CD4-positive, alpha-beta T cell (primary cell): ENCODE data around the gene CELA3B. TPM values are rescaled to one million over a fixed set of nuclear protein-coding genes. Genes with fewer than 3 reads are reported as not detected.
"Not testable (repeated sequence)": the region's sequence is repeated elsewhere in the genome, so short reads cannot be mapped to it uniquely, and the experiment has no call there.

Source experiments
- ATAC-seq: fragments of 200-7000 bp; cut with Tn5 transposase; one replicate; pipeline ENCODE4 v1.10.0; 2022; ENCODE audit warnings: mild to moderate bottlenecking; ENCODE audit not compliant: poor library complexity
- CTCF ChIA-PET: fragments of 350-600 bp; sonication (Branson Sonifier 250); formaldehyde crosslinking; loops from one replicate; lab custom pipeline; 2021; ENCODE audit warnings: antibody characterized with exemption, inconsistent platforms; lab: Charles Lee
- POLR2A ChIA-PET: fragments of 350-600 bp; sonication (Branson Sonifier 250); formaldehyde crosslinking; loops from one replicate; lab custom pipeline; 2021; ENCODE audit warnings: antibody characterized with exemption, inconsistent platforms; lab: Charles Lee
- DNase-seq, 14 experiments: peaks; one replicate each; pipeline ENCODE4 v3.0.0-alpha.2; 2013 to 2020; ENCODE audit warnings: mixed read lengths in 2 of 14
- H3K27ac ChIP-seq, 2 donors: one replicate each; pipeline versions ENCODE4 v1.5.1 to v1.7.0; 2013; ENCODE audit warnings: low read length in 2 of 2, low read depth in 1 of 2, mild to moderate bottlenecking in 1 of 2
- H3K27me3 ChIP-seq, 2 experiments: 1 replicate in 1 of 2; 2 replicates in 1 of 2; pipeline versions ENCODE4 v1.6.1 to v1.7.0; 2013; ENCODE audit warnings: low read length in 2 of 2, control low read depth in 1 of 2, mild to moderate bottlenecking in 1 of 2, moderate library complexity in 1 of 2; ENCODE audit not compliant: insufficient read depth in 2 of 2, control insufficient read depth in 1 of 2
- H3K36me3 ChIP-seq: one replicate; pipeline ENCODE4 v1.6.1; 2013; ENCODE audit warnings: low read length, control low read depth; ENCODE audit not compliant: insufficient read depth
- H3K4me1 ChIP-seq: one replicate; pipeline ENCODE4 v1.6.1; 2013; ENCODE audit warnings: low read length, control low read depth; ENCODE audit not compliant: insufficient read depth
- H3K4me3 ChIP-seq: one replicate; pipeline ENCODE4 v1.5.1; 2013; ENCODE audit warnings: mild to moderate bottlenecking, low read length, moderate library complexity
- H3K9me3 ChIP-seq, 2 experiments: 1 replicate in 1 of 2; 2 replicates in 1 of 2; pipeline versions ENCODE4 v1.6.1 to v1.7.0; 2013; ENCODE audit warnings: low read length in 2 of 2, mild to moderate bottlenecking in 2 of 2, control low read depth in 1 of 2, moderate library complexity in 1 of 2; ENCODE audit not compliant: control insufficient read depth in 1 of 2, insufficient read depth in 1 of 2
- H3K27ac Mint-ChIP-seq: one replicate; pipeline ENCODE4 v1.8.0; 2020; ENCODE audit warnings: mixed read lengths
- H3K27me3 Mint-ChIP-seq: one replicate; pipeline ENCODE4 v1.8.0; 2021; ENCODE audit warnings: mixed read lengths
- H3K36me3 Mint-ChIP-seq: one replicate; pipeline ENCODE4 v1.8.0; 2021; ENCODE audit warnings: low read depth, mixed read lengths
- H3K4me1 Mint-ChIP-seq: one replicate; pipeline ENCODE4 v1.8.0; 2021; ENCODE audit warnings: low read depth, mixed read lengths
- H3K4me3 Mint-ChIP-seq: one replicate; pipeline ENCODE4 v1.8.0; 2020; ENCODE audit warnings: mild to moderate bottlenecking, mixed read lengths
- H3K9me3 Mint-ChIP-seq: one replicate; pipeline ENCODE4 v1.8.0; 2020; ENCODE audit warnings: mixed read lengths
- intact Hi-C, 2 experiments: fragments of 100-400 bp; cut with DNase I in 1 of 2; cut with micrococcal nuclease in 1 of 2; formaldehyde crosslinking; loops; one replicate each; pipeline versions ENCODE4 v1.15.1 to v1.9.0; 2023 to 2025; cut with DNase I, micrococcal nuclease
- total RNA-seq, 174 experiments: library from RNA in 2 of 174; stranded (reverse) in 2 of 174; gene quantifications; one replicate each; pipeline ENCODE4 v1.2.3 and lab custom pipeline; 2021 to 2026
- TF ChIP-seq, protein P1 (sequence below): fragments of 200-600 bp; IDR thresholded peaks from one replicate; pipeline ENCODE4 v1.8.0; 2022; ENCODE audit warnings: antibody characterized with exemption, mild to moderate bottlenecking

CELA3B gene
- total RNA-seq, 2 experiments from 2014 or later = not detected

GRCh38 chr1:21996663-21996970, 19.8 kb downstream of the CELA3B start:
- H3K27me3 Mint-ChIP-seq, H3K9me3 ChIP-seq, ATAC-seq, intact Hi-C loops, H3K4me1 ChIP-seq, H3K36me3 Mint-ChIP-seq, H3K27ac Mint-ChIP-seq, H3K4me1 Mint-ChIP-seq, DNase-seq, H3K27ac ChIP-seq, POLR2A ChIA-PET, H3K36me3 ChIP-seq, H3K4me3 Mint-ChIP-seq, H3K4me3 ChIP-seq, CTCF ChIA-PET, H3K27me3 ChIP-seq, H3K9me3 Mint-ChIP-seq: not testable (repeated sequence)

DNA sequence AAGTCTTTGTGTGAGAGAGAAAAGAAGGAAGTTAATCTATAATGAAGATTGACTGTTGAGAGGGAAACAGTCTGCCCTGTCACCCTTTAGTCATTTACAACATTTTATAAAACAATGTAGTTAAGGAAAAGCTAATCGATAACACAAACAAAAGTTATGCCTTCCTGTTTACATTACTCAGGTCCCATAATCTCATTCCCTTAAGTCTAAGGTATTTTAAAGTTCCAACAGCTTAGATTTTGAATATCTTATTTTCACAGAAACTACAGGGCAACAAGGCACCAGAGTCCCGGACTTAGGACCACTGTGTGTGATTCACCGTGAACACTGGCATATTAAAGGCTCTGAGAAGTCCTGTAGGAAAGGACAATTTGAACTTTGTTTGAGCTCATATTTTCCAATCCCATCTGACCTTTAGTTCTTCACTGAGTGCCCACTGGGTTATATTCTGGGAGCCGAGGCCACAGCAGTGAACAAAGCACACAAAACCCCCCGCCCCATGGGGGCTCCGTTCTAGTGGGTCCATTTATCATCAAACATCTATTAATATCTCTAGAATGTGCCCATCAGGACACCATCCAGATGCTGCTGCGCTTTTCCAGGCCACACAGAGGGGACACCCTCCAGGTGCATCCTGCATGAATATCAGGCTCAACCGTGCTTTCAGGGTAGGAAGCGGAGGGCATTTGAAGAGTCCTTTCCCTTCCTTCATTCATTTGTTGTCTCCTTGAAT, 21.2 kb downstream of the CELA3B start:
- H3K27me3 ChIP-seq, H3K4me1 ChIP-seq, H3K4me1 Mint-ChIP-seq, DNase-seq, H3K4me3 Mint-ChIP-seq, H3K36me3 Mint-ChIP-seq, H3K9me3 Mint-ChIP-seq, H3K9me3 ChIP-seq, H3K27ac ChIP-seq, H3K27ac Mint-ChIP-seq, intact Hi-C loops, H3K27me3 Mint-ChIP-seq, H3K36me3 ChIP-seq, H3K4me3 ChIP-seq, CTCF ChIA-PET, POLR2A ChIA-PET, ATAC-seq: not testable (repeated sequence)

GRCh38 chr1:21998624-21999294, 21.9 kb downstream of the CELA3B start:
- DNase-seq, H3K4me1 ChIP-seq, CTCF ChIA-PET, H3K27ac Mint-ChIP-seq, H3K27ac ChIP-seq, H3K36me3 ChIP-seq, H3K4me3 Mint-ChIP-seq, H3K27me3 Mint-ChIP-seq, H3K9me3 Mint-ChIP-seq, H3K9me3 ChIP-seq, H3K27me3 ChIP-seq, H3K4me3 ChIP-seq, ATAC-seq, H3K4me1 Mint-ChIP-seq, intact Hi-C loops, POLR2A ChIA-PET, H3K36me3 Mint-ChIP-seq: not testable (repeated sequence)

DNA sequence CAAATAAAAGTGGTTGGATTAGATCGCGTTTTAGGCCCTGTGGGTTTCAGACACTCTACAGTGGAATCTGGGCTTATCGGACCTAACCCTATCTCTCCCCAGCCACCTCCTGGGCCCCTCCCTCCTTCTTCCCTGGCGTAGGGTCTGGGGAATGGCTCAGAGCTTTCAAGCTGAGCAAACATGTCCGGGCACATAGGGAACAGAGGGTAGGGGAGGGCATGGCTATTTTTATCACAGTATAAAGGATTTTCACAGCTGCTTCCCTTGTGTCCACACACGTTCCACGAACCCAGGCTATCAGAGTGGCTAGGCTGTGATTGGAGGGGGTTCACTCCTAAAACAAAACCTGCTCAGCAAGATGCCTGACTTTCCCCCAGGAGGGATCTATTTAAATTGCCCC, 22.8 kb downstream of the CELA3B start:
- CTCF ChIA-PET, H3K36me3 ChIP-seq, H3K27me3 ChIP-seq, H3K36me3 Mint-ChIP-seq, H3K9me3 ChIP-seq, DNase-seq, H3K4me1 ChIP-seq, H3K4me3 Mint-ChIP-seq, H3K4me1 Mint-ChIP-seq, H3K27ac Mint-ChIP-seq, H3K4me3 ChIP-seq, H3K27ac ChIP-seq, intact Hi-C loops, H3K27me3 Mint-ChIP-seq, ATAC-seq, H3K9me3 Mint-ChIP-seq, POLR2A ChIA-PET: not testable (repeated sequence)

DNA sequence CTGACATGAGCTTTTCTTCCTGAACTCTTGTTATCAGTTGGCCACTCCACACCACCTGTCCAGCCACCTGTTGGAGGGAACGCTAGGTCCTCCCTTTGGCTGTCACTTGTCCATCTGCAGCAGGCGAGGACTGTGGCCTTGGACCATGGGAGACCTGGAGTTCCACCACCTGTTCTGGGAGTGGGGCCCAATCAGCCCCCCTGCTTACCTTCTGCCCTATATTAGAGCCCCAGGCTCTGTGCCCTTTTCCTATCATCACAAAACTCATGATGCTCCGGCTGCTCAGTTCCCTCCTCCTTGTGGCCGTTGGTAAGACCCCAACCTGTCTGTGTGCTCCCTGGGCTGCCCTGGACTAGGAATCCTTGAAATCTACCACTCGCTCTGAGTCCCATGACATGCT, 24.6 kb downstream of the CELA3B start, which contains the start of gene CELA3A:
CELA3A (plus strand) TSS at position 249 of the 400 bp plus-strand sequence; CDS start at position 267, 18 bp downstream.
- Histone ChIP-seq H3K27ac (no peak within 1 kb of the TSS), H3K9me3 (no peaks in the 10 kb centered on the region), H3K4me1 (no peaks in the 10 kb centered on the region), H3K36me3 (no peaks in the 10 kb centered on the region), H3K27me3 (no peaks in the 10 kb centered on the region), H3K4me3 (no peak within 1 kb of the TSS)
- ChIA-PET POLR2A (no interaction called here), CTCF (no interaction called here)
- Mint-ChIP-seq H3K4me1 (no peaks in the 10 kb centered on the region), H3K27me3 (no peaks in the 10 kb centered on the region), H3K9me3 (no peaks in the 10 kb centered on the region), H3K36me3 (no peaks in the 10 kb centered on the region), H3K27ac (no peak within 1 kb of the TSS), H3K4me3 (no peak within 1 kb of the TSS)
- DNase-seq = no peak
- intact Hi-C loops = no loop called here
- ATAC-seq = no peak
- TF ChIP-seq, protein P1, sequence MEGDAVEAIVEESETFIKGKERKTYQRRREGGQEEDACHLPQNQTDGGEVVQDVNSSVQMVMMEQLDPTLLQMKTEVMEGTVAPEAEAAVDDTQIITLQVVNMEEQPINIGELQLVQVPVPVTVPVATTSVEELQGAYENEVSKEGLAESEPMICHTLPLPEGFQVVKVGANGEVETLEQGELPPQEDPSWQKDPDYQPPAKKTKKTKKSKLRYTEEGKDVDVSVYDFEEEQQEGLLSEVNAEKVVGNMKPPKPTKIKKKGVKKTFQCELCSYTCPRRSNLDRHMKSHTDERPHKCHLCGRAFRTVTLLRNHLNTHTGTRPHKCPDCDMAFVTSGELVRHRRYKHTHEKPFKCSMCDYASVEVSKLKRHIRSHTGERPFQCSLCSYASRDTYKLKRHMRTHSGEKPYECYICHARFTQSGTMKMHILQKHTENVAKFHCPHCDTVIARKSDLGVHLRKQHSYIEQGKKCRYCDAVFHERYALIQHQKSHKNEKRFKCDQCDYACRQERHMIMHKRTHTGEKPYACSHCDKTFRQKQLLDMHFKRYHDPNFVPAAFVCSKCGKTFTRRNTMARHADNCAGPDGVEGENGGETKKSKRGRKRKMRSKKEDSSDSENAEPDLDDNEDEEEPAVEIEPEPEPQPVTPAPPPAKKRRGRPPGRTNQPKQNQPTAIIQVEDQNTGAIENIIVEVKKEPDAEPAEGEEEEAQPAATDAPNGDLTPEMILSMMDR = no peak

GRCh38 chr1:22002461-22002860, 25.6 kb downstream of the CELA3B start:
- POLR2A ChIA-PET, H3K9me3 ChIP-seq, H3K4me3 Mint-ChIP-seq, H3K4me1 ChIP-seq, H3K4me3 ChIP-seq, CTCF ChIA-PET, H3K4me1 Mint-ChIP-seq, ATAC-seq, DNase-seq, H3K27ac ChIP-seq, H3K36me3 Mint-ChIP-seq, H3K27ac Mint-ChIP-seq, H3K27me3 ChIP-seq, H3K36me3 ChIP-seq, intact Hi-C loops, H3K27me3 Mint-ChIP-seq, H3K9me3 Mint-ChIP-seq: not testable (repeated sequence)
